MCF 10A (cell line): ENCODE measurements around the gene GLT1D1. TPM values are rescaled to one million over a fixed set of nuclear protein-coding genes. Genes with fewer than 3 reads are reported as not detected.
"Not testable (repeated sequence)": the region's sequence is repeated elsewhere in the genome, so short reads cannot be mapped to it uniquely, and the experiment has no call there.

Source experiments
- BruUV-seq: library from RNA; stranded (reverse); fragments of 400-500 nt; replicated peaks from 2 replicates; lab custom pipeline; 2021; lab: Mats Ljungman, UMichigan
- CTCF ChIA-PET: fragments of 300-600 bp; sonication (Branson Sonifier 250); formaldehyde crosslinking; extraction: SDS; loops from one replicate; lab custom pipeline; 2021; ENCODE audit warnings: antibody characterized with exemption, inconsistent platforms; lab: Yijun Ruan, JAX
- POLR2A ChIA-PET: fragments of 300-600, 350-650 bp; sonication (Branson Sonifier 250); formaldehyde crosslinking; extraction: SDS; loops from one replicate; lab custom pipeline; 2020; ENCODE audit warnings: antibody characterized with exemption, inconsistent platforms; lab: Yijun Ruan, JAX
- DNase-seq: peaks from one replicate; pipeline ENCODE4 v3.0.0-alpha.2; 2018; ENCODE audit not compliant: unreplicated experiment
- H3K27ac Mint-ChIP-seq: one replicate; pipeline ENCODE4 v1.8.0; 2022; ENCODE audit warnings: mild to moderate bottlenecking, low read depth, mixed read lengths; ENCODE audit not compliant: unreplicated experiment
- H3K27me3 Mint-ChIP-seq: one replicate; pipeline ENCODE4 v1.8.0; 2022; ENCODE audit warnings: mixed read lengths; ENCODE audit not compliant: insufficient read depth, unreplicated experiment
- H3K36me3 Mint-ChIP-seq: one replicate; pipeline ENCODE4 v1.8.0; 2022; ENCODE audit warnings: mild to moderate bottlenecking, moderate library complexity, mixed read lengths; ENCODE audit not compliant: insufficient read depth, unreplicated experiment
- H3K4me1 Mint-ChIP-seq: one replicate; pipeline ENCODE4 v1.8.0; 2022; ENCODE audit warnings: mixed read lengths; ENCODE audit not compliant: insufficient read depth, unreplicated experiment
- H3K4me3 Mint-ChIP-seq: one replicate; pipeline ENCODE4 v1.8.0; 2022; ENCODE audit warnings: mild to moderate bottlenecking, moderate library complexity, mixed read lengths; ENCODE audit not compliant: unreplicated experiment
- H3K9me3 Mint-ChIP-seq: one replicate; pipeline ENCODE4 v1.8.0; 2022; ENCODE audit warnings: mixed read lengths; ENCODE audit not compliant: unreplicated experiment
- intact Hi-C: fragments of 100-400 bp; cut with micrococcal nuclease; formaldehyde crosslinking; loops from 2 replicates; pipeline ENCODE4 v1.14.1; 2022
- total RNA-seq: library from RNA; stranded (reverse); gene quantifications from 2 replicates; pipeline ENCODE4 v1.2.3, GENCODE V29; 2022
- TF ChIP-seq, protein P1 (sequence below): fragments of 200-600 bp; IDR thresholded peaks from one replicate; pipeline ENCODE4 v1.8.0; 2022; ENCODE audit warnings: antibody characterized with exemption, mild to moderate bottlenecking; ENCODE audit not compliant: unreplicated experiment

The GLT1D1 gene
- total RNA-seq, 1 experiment from 2014 or later = not detected

DNA sequence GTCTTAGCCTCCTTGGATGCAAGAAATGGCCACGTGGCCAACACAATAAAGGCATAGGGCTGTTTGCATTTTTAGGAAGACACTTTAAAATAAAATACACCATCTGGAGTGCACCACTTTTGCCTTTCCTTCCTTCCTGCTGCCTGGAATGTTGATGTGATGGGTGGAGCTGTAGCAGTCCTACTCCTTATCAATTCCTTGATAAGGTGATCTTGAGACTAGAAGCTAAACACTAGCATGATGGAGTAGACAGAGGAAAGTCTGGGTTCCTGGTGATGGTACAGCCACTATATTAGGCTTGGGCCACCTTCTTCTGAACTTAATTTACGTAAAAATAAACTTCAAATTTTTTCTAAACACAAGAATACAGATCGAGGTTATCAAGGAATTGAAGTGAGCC, 2.9 kb upstream of the GLT1D1 start:
- POLR2A ChIA-PET = no interaction called here
- BruUV-seq = no TSS peak
- H3K9me3 Mint-ChIP-seq = peaks cover 17% of the 10 kb centered on the region

DNA sequence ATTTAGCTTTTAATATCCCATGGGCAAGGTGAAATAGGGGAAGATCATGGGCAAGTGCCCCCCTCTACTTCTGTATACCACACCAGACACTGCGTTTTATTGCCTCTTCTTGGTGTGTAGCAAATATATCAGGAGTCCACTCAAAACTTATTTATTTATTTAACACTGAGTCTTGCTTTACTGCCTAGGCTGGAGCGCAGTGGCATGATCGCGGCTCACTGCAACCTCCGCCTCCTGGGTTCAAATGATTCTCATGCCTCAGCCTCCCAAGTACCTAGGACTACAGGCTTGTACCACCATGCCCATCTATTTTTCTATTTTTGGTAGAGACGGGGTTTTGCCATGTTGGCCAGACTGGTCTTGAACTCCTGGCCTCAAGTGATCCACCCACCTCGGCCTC, 1.8 kb upstream of the GLT1D1 start:
- BruUV-seq, POLR2A ChIA-PET, CTCF ChIA-PET, H3K27me3 Mint-ChIP-seq, H3K4me1 Mint-ChIP-seq, H3K36me3 Mint-ChIP-seq, intact Hi-C loops, H3K4me3 Mint-ChIP-seq, DNase-seq, H3K27ac Mint-ChIP-seq: not testable (repeated sequence)
- H3K9me3 Mint-ChIP-seq = peaks cover 17% of the 10 kb centered on the region

More for the DNA sequence above, 2.9 kb upstream of the GLT1D1 start:
- H3K36me3 Mint-ChIP-seq = no peaks in the 10 kb centered on the region
- H3K4me1 Mint-ChIP-seq = no peaks in the 10 kb centered on the region
- TF ChIP-seq, protein P1, sequence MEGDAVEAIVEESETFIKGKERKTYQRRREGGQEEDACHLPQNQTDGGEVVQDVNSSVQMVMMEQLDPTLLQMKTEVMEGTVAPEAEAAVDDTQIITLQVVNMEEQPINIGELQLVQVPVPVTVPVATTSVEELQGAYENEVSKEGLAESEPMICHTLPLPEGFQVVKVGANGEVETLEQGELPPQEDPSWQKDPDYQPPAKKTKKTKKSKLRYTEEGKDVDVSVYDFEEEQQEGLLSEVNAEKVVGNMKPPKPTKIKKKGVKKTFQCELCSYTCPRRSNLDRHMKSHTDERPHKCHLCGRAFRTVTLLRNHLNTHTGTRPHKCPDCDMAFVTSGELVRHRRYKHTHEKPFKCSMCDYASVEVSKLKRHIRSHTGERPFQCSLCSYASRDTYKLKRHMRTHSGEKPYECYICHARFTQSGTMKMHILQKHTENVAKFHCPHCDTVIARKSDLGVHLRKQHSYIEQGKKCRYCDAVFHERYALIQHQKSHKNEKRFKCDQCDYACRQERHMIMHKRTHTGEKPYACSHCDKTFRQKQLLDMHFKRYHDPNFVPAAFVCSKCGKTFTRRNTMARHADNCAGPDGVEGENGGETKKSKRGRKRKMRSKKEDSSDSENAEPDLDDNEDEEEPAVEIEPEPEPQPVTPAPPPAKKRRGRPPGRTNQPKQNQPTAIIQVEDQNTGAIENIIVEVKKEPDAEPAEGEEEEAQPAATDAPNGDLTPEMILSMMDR = no peak
- no peak overlapping the region for H3K27ac Mint-ChIP-seq
- intact Hi-C loops = no loop called here
- no peaks in the 10 kb centered on the region for H3K27me3 Mint-ChIP-seq
- CTCF ChIA-PET = no interaction called here
- no peak overlapping the region for H3K4me3 Mint-ChIP-seq
- DNase-seq = no peak

DNA sequence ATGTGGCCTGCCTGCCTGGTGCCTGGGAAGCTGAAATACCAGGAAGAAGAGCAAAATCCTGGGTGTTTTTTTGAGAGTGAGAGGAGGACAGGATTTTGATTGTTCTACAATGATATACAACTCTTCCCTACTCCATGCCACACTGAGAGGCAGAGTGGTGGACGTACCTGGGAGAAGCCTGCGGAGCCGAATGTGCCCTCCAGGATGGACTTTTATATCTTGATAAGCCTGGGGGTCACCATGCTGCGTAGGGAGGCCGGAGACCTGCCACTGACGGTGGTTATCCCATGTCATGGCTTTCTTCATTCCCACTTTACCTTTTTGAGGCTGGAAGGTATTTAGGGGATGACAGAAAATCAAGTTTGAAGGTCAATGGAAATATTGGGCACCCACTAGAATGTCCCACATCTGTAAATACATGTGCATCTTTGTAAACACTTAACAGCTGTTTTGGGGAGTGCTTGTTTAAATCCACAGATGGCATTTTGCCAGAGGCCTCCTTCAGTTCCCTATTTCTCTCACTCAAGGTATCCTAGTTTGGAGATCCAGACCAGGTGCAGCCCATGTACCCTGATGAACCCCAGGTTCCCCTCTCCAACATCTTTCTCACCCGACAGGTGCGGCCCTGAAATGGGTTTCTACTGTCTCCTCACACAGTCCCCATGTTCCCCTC, 1.1 kb upstream of the GLT1D1 start:
- no peak for DNase-seq
- H3K4me3 Mint-ChIP-seq = no peak overlapping the region
- no peaks in the 10 kb centered on the region for H3K27me3 Mint-ChIP-seq
- CTCF ChIA-PET = no interaction called here
- H3K27ac Mint-ChIP-seq = no peak overlapping the region
- no TSS peak for BruUV-seq
- peaks cover 17% of the 10 kb centered on the region for H3K9me3 Mint-ChIP-seq
- no peaks in the 10 kb centered on the region for H3K4me1 Mint-ChIP-seq
- no peaks in the 10 kb centered on the region for H3K36me3 Mint-ChIP-seq
- TF ChIP-seq, protein P1 = no peak
- POLR2A ChIA-PET = no interaction called here
- intact Hi-C loops = no loop called here

DNA sequence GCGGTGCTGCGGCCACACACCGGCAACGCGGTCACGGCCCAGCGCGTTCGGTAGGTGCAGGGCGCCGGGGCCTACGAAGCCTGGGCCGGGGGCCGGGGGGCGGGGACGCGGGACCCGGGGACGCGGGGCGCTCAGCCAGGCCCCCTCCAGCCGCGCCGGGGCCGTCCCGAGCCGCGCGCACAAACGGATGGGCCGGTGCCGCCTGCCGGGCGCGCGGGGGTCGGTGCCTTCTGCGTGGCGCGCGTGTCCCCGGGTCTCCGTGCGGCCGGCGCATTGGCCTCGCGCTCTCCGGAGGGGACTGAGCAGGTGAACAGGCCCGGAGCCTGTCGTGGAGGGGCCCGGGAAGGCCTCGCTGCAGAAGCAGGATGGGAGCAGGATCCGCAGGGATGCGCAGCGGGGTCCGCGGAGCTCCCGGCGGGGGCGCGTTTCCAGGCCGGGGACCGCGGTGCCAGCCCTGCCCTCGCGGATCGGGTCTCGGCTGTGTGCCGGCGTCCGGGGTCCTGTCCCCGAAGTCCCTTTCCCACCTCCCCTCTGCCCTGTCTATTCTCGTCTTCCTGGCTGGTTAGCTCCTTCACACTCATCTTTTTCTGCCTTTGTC, 421 bp downstream of the GLT1D1 start:
- Mint-ChIP-seq H3K9me3 (peaks cover 11% of the 10 kb centered on the region), H3K27me3 (no peaks in the 10 kb centered on the region), H3K27ac (no peak overlapping the region), H3K4me1 (no peaks in the 10 kb centered on the region), H3K36me3 (no peaks in the 10 kb centered on the region), H3K4me3 (no peak overlapping the region)
- intact Hi-C loops = no loop called here
- BruUV-seq = no TSS peak
- ChIA-PET CTCF (no interaction called here), POLR2A (no interaction called here)
- DNase-seq = no peak
- TF ChIP-seq, protein P1 = no peak
